ENCODE data around the gene PPP1R3E.

DNA sequence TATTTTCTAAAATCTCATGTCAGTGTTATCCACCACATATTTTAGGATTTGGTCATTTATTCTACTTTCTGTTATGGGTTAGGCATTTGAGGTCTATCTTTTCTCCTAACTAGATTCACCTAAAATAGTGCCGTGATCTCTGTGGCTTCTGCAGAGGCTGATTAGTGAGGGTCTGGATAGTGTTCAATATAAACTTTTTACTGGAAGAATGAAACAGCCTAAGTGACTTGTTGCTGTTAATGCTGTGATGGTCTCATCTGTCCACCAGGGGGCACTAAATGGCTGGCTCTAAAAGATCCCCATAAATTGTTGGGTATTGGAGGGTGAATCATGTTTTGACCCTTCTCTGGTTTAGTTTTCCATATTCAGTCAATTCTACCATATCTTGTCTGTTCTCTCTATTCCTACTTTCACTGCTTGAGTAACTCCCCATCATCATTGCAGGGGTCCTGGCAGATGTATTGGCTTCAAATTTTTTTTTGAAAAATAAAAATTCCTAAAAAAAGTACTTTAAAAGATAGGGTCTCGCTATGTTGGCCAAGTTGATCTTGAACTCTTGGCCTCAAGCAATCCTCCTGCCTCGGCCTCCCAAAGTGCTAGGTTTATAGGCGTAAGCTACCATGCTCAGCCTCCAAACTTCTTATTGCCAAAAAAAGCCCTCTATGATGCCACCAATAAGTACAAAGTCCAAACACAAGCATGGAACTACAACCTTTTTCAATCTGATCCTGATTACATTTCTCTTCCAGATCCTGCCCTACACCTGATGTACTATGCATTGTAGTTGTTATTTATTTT, 25.5 kb upstream of the PPP1R3E start:
- TF ChIP-seq, protein P1, sequence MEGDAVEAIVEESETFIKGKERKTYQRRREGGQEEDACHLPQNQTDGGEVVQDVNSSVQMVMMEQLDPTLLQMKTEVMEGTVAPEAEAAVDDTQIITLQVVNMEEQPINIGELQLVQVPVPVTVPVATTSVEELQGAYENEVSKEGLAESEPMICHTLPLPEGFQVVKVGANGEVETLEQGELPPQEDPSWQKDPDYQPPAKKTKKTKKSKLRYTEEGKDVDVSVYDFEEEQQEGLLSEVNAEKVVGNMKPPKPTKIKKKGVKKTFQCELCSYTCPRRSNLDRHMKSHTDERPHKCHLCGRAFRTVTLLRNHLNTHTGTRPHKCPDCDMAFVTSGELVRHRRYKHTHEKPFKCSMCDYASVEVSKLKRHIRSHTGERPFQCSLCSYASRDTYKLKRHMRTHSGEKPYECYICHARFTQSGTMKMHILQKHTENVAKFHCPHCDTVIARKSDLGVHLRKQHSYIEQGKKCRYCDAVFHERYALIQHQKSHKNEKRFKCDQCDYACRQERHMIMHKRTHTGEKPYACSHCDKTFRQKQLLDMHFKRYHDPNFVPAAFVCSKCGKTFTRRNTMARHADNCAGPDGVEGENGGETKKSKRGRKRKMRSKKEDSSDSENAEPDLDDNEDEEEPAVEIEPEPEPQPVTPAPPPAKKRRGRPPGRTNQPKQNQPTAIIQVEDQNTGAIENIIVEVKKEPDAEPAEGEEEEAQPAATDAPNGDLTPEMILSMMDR (IDR thresholded peaks at IDR 0.05), result peak; percentile 82 to 92 (median 88)
- TF ChIP-seq POLR2A (IDR thresholded peaks at IDR 0.05), result no peak

Data from Peyer's patch (tissue), 4 donors.